HCT116 (cell line): ENCODE results near the gene TEPSIN. TPM values are rescaled to one million over a fixed set of nuclear protein-coding genes. Genes with fewer than 3 reads are reported as not detected.

Experiments
- ATAC-seq: fragments of 200-7000 bp; cut with Tn5 transposase; 2 replicates; pipeline ENCODE4 v1.9.1; 2020; ENCODE audit warnings: mild to moderate bottlenecking, moderate library complexity
- BruUV-seq: library from RNA; stranded (reverse); fragments of 400-500 nt; replicated peaks from 2 replicates; lab custom pipeline; 2021; lab: Mats Ljungman, UMichigan
- CTCF ChIA-PET: fragments of 300-600 bp; sonication (Branson Sonifier 250); formaldehyde crosslinking; loops from one replicate; lab custom pipeline; 2021; ENCODE audit warnings: antibody characterized with exemption; lab: Charles Lee
- POLR2A ChIA-PET: fragments of 300-600, 350-600 bp; sonication (Branson Sonifier 250); formaldehyde crosslinking; loops from one replicate; lab custom pipeline; 2021; ENCODE audit warnings: antibody characterized with exemption; lab: Charles Lee
- RAD21 ChIA-PET, 2 experiments: fragments of 300-600 bp; sonication (Branson Sonifier 250); formaldehyde crosslinking; loops; one replicate each; lab custom pipeline; 2023; ENCODE audit warnings: low total read pairs in 2 of 2; ENCODE audit not compliant: uncharacterized antibody in 2 of 2, unreplicated experiment in 2 of 2, low non-redundant PET in 1 of 2; lab: Charles Lee
- DNase-seq: peaks from one replicate; pipeline ENCODE4 v3.0.0-alpha.2; 2010; ENCODE audit warnings: low read depth, low spot score
- H2AFZ ChIP-seq: fragments of 200-600 bp; shearing (Covaris generic), sonication (generic); 2 replicates; pipeline ENCODE4 v1.6.1; 2017; ENCODE audit warnings: low read depth, mixed run types, mixed read lengths, antibody characterized with exemption, low read length; ENCODE audit not compliant: poor library complexity, severe bottlenecking
- H3K27ac ChIP-seq: 2 replicates; pipeline ENCODE4 v1.5.1; 2012; ENCODE audit warnings: low read depth, low read length
- H3K27me3 ChIP-seq: fragments of 200-600 bp; sonication (generic); 2 replicates; pipeline ENCODE4 v1.6.1; 2016; ENCODE audit warnings: mixed run types, low read length, mixed read lengths; ENCODE audit not compliant: insufficient read depth
- H3K36me3 ChIP-seq, 2 experiments: fragments of 200-500 bp in 1 of 2; fragments of 200-600 bp in 1 of 2; sonication (Bioruptor generic) in 1 of 2; sonication (generic) in 1 of 2; 2 replicates each; pipeline versions ENCODE4 v1.5.1 to v1.6.1; 2014 to 2016; ENCODE audit warnings: low read length in 2 of 2, inconsistent platforms in 1 of 2, mixed read lengths in 1 of 2, mixed run types in 1 of 2; ENCODE audit not compliant: insufficient read depth in 2 of 2, control insufficient read depth in 1 of 2
- H3K4me1 ChIP-seq, 2 experiments: fragments of 200-600 bp in 1 of 2; sonication (generic) in 1 of 2; 2 replicates each; pipeline versions ENCODE4 v1.5.1 to v1.6.1; 2012 to 2017; ENCODE audit warnings: low read length in 2 of 2, inconsistent platforms in 1 of 2, mild to moderate bottlenecking in 1 of 2, mixed read lengths in 1 of 2, mixed run types in 1 of 2, moderate library complexity in 1 of 2; ENCODE audit not compliant: insufficient read depth in 2 of 2, control insufficient read depth in 1 of 2
- H3K4me2 ChIP-seq: fragments of 200-600 bp; sonication (generic); 2 replicates; pipeline ENCODE4 v1.6.1; 2017; ENCODE audit warnings: mixed run types, low read length, mixed read lengths
- H3K4me3 ChIP-seq, 2 experiments: fragments of 200-600 bp in 1 of 2; sonication (generic) in 1 of 2; replicated peaks in 1 of 2; 2 replicates each; pipeline ENCODE4 v1.5.1; 2011 to 2016; ENCODE audit warnings: low read length in 2 of 2, control low read depth in 1 of 2, low read depth in 1 of 2, mild to moderate bottlenecking in 1 of 2, mixed read lengths in 1 of 2, mixed run types in 1 of 2
- H3K79me2 ChIP-seq: fragments of 200-600 bp; sonication (generic); 2 replicates; pipeline ENCODE4 v1.6.1; 2017; ENCODE audit warnings: mild to moderate bottlenecking, mixed run types, low read length, moderate library complexity, mixed read lengths; ENCODE audit not compliant: insufficient read depth
- H3K9ac ChIP-seq: fragments of 200-600 bp; sonication (generic); 2 replicates; pipeline ENCODE4 v1.6.1; 2016; ENCODE audit warnings: low read length, mixed read lengths
- H3K9me2 ChIP-seq: fragments of 200-600 bp; sonication (generic), shearing (Covaris generic); 2 replicates; pipeline ENCODE4 v1.6.1; 2017; ENCODE audit warnings: mixed run types, mild to moderate bottlenecking, moderate library complexity; ENCODE audit not compliant: insufficient read depth
- H3K9me3 ChIP-seq, 2 experiments: fragments of 200-500 bp in 1 of 2; fragments of 200-600 bp in 1 of 2; sonication (Bioruptor generic) in 1 of 2; sonication (generic) in 1 of 2; 2 replicates each; pipeline ENCODE4 v1.6.1; 2014 to 2017; ENCODE audit warnings: low read length in 2 of 2, mixed read lengths in 2 of 2, inconsistent platforms in 1 of 2, low read depth in 1 of 2, mild to moderate bottlenecking in 1 of 2, mixed run types in 1 of 2, moderate library complexity in 1 of 2; ENCODE audit not compliant: control insufficient read depth in 1 of 2, insufficient read depth in 1 of 2
- H4K20me1 ChIP-seq: fragments of 200-600 bp; sonication (generic), shearing (Covaris generic); 2 replicates; pipeline ENCODE4 v1.6.1; 2017; ENCODE audit warnings: mixed run types, mild to moderate bottlenecking, moderate library complexity; ENCODE audit not compliant: insufficient read depth
- CBX3 ChIP-seq: IDR thresholded peaks from 2 replicates; pipeline ENCODE4 v1.6.1; 2012; ENCODE audit warnings: low read depth
- CEBPB ChIP-seq: IDR thresholded peaks from 2 replicates; pipeline ENCODE4 v1.6.1; 2012; ENCODE audit warnings: low read depth
- EGR1 ChIP-seq: IDR thresholded peaks from 2 replicates; pipeline ENCODE4 v1.6.1; 2012; ENCODE audit warnings: low read depth
- ELF1 ChIP-seq: IDR thresholded peaks from 2 replicates; pipeline ENCODE4 v1.6.1; 2012; ENCODE audit warnings: low read depth, borderline replicate concordance
- EZH2phosphoT487 ChIP-seq: fragments of 200-600 bp; IDR thresholded peaks from 2 replicates; pipeline ENCODE4 v1.6.1; 2018; ENCODE audit warnings: antibody characterized with exemption, borderline replicate concordance
- FOSL1 ChIP-seq: IDR thresholded peaks from 2 replicates; pipeline ENCODE4 v1.6.1; 2012; ENCODE audit warnings: low read depth
- JUND ChIP-seq: IDR thresholded peaks from 2 replicates; pipeline ENCODE4 v1.6.1; 2012
- POLR2A ChIP-seq: IDR thresholded peaks from 2 replicates; pipeline ENCODE4 v1.7.0; 2011; ENCODE audit warnings: borderline replicate concordance; ENCODE audit not compliant: insufficient read depth, insufficient read length; ENCODE audit errors: extremely low read depth
- RAD21 ChIP-seq: IDR thresholded peaks from 2 replicates; pipeline ENCODE4 v1.6.1; 2012; ENCODE audit warnings: low read depth, mild to moderate bottlenecking
- SIN3A ChIP-seq: IDR thresholded peaks from 2 replicates; pipeline ENCODE4 v1.6.1; 2012; ENCODE audit warnings: low read depth
- SP1 ChIP-seq: IDR thresholded peaks from 2 replicates; pipeline ENCODE4 v1.6.1; 2012; ENCODE audit warnings: low read depth
- TCF7L2 ChIP-seq: IDR thresholded peaks from 2 replicates; pipeline ENCODE4 v1.7.0; 2011; ENCODE audit warnings: borderline replicate concordance, inconsistent platforms; ENCODE audit not compliant: insufficient read depth, insufficient read length; ENCODE audit errors: extremely low read depth
- YY1 ChIP-seq: IDR thresholded peaks from 2 replicates; pipeline ENCODE4 v1.6.1; 2011; ENCODE audit warnings: low read length, low read depth, moderate library complexity, mild to moderate bottlenecking; ENCODE audit not compliant: insufficient replicate concordance; ENCODE audit errors: extremely low read depth
- ZFX ChIP-seq: fragments of 450-650 bp; IDR thresholded peaks from 2 replicates; pipeline ENCODE4 v1.6.1; 2017
- intact Hi-C: fragments of 100-400 bp; cut with micrococcal nuclease; formaldehyde crosslinking; loops from 2 replicates; pipeline ENCODE4 v1.10.0; 2022
- total RNA-seq: library from RNA; stranded (reverse); gene quantifications from one replicate; pipeline ENCODE4 v1.2.1, GENCODE V29; 2021; ENCODE audit not compliant: unreplicated experiment
- TF ChIP-seq, protein P1 (sequence below): IDR thresholded peaks from 2 replicates; pipeline ENCODE4 v1.6.1; 2012
- TF ChIP-seq, protein P2 (sequence below): IDR thresholded peaks from 2 replicates; pipeline ENCODE4 v1.6.1; 2012
- TF ChIP-seq, protein P3 (sequence below): IDR thresholded peaks from 2 replicates; pipeline ENCODE4 v1.6.1; 2012; ENCODE audit warnings: low read depth
- TF ChIP-seq, protein P4 (sequence below), 3 experiments: fragments of 200-600 bp in 1 of 3; sonication (generic) in 1 of 3; IDR thresholded peaks in 2 of 3; conservative IDR thresholded peaks in 1 of 3; 2 replicates each; pipeline ENCODE4 v1.5.1; 2012 to 2017; ENCODE audit warnings: low read depth in 2 of 3, low read length in 2 of 3, antibody characterized with exemption in 1 of 3, borderline replicate concordance in 1 of 3, control low read depth in 1 of 3, mild to moderate bottlenecking in 1 of 3, mixed read lengths in 1 of 3, mixed run types in 1 of 3, moderate library complexity in 1 of 3; ENCODE audit not compliant: insufficient read depth in 1 of 3
- TF ChIP-seq, protein P5 (sequence below): IDR thresholded peaks from 2 replicates; pipeline ENCODE4 v1.6.1; 2011; ENCODE audit warnings: mild to moderate bottlenecking, low read length, moderate library complexity; ENCODE audit not compliant: insufficient replicate concordance; ENCODE audit errors: extremely low read depth

Gene TEPSIN
- total RNA-seq, 1 experiment from 2014 or later: 50.6 TPM

DNA sequence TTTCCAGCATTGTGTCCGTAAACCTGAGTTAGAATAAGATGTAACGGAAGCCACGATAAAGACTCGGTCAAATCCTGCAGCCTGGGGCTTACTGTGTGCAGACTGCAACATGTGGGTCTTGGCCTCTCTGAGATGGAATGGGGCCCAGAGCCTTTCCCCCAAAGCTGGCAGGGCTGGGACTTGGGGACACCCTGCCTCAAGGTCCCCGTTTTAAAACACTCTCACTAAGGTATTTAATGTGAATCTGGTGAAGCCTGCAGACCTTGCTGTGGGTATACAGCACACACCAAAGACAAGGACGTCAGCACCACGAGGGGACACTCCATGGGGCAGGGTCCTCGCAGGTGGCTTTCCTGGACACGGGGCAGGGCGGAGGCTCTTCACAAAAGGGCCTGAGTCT is 2.3 kb upstream of the TEPSIN start:
- POLR2A ChIA-PET: no interaction called here
- Histone ChIP-seq H3K4me1 (peaks cover 12 to 35% of the 10 kb centered on the region in 2 experiments; a peak in 3 of 4 replicates), H4K20me1 (no peaks in the 10 kb centered on the region), H3K27me3 (no peaks in the 10 kb centered on the region), H3K36me3 (peaks cover 2 to 10% of the 10 kb centered on the region in 2 experiments; a peak in 1 of 4 replicates), H3K4me3 (no peak overlapping the region)
- intact Hi-C loops: loop anchor here (1.0 kb wide), 2 partner anchors 99 to 252 kb away; no protein-coding TSS in a partner anchor
- TF ChIP-seq FOSL1: no peak
- TF ChIP-seq SIN3A: no peak
- TF ChIP-seq EGR1: no peak
- TF ChIP-seq, protein P1, sequence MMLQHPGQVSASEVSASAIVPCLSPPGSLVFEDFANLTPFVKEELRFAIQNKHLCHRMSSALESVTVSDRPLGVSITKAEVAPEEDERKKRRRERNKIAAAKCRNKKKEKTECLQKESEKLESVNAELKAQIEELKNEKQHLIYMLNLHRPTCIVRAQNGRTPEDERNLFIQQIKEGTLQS: no peak
- TF ChIP-seq CBX3: no peak
- no peak for TF ChIP-seq ELF1
- TF ChIP-seq TCF7L2: no peak
- no peak for TF ChIP-seq RAD21
- TF ChIP-seq, protein P2, sequence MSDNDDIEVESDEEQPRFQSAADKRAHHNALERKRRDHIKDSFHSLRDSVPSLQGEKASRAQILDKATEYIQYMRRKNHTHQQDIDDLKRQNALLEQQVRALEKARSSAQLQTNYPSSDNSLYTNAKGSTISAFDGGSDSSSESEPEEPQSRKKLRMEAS: no peak
- TF ChIP-seq, protein P3, sequence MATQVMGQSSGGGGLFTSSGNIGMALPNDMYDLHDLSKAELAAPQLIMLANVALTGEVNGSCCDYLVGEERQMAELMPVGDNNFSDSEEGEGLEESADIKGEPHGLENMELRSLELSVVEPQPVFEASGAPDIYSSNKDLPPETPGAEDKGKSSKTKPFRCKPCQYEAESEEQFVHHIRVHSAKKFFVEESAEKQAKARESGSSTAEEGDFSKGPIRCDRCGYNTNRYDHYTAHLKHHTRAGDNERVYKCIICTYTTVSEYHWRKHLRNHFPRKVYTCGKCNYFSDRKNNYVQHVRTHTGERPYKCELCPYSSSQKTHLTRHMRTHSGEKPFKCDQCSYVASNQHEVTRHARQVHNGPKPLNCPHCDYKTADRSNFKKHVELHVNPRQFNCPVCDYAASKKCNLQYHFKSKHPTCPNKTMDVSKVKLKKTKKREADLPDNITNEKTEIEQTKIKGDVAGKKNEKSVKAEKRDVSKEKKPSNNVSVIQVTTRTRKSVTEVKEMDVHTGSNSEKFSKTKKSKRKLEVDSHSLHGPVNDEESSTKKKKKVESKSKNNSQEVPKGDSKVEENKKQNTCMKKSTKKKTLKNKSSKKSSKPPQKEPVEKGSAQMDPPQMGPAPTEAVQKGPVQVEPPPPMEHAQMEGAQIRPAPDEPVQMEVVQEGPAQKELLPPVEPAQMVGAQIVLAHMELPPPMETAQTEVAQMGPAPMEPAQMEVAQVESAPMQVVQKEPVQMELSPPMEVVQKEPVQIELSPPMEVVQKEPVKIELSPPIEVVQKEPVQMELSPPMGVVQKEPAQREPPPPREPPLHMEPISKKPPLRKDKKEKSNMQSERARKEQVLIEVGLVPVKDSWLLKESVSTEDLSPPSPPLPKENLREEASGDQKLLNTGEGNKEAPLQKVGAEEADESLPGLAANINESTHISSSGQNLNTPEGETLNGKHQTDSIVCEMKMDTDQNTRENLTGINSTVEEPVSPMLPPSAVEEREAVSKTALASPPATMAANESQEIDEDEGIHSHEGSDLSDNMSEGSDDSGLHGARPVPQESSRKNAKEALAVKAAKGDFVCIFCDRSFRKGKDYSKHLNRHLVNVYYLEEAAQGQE: no peak
- no peak for TF ChIP-seq YY1
- TF ChIP-seq POLR2A: no peak
- TF ChIP-seq, protein P4, sequence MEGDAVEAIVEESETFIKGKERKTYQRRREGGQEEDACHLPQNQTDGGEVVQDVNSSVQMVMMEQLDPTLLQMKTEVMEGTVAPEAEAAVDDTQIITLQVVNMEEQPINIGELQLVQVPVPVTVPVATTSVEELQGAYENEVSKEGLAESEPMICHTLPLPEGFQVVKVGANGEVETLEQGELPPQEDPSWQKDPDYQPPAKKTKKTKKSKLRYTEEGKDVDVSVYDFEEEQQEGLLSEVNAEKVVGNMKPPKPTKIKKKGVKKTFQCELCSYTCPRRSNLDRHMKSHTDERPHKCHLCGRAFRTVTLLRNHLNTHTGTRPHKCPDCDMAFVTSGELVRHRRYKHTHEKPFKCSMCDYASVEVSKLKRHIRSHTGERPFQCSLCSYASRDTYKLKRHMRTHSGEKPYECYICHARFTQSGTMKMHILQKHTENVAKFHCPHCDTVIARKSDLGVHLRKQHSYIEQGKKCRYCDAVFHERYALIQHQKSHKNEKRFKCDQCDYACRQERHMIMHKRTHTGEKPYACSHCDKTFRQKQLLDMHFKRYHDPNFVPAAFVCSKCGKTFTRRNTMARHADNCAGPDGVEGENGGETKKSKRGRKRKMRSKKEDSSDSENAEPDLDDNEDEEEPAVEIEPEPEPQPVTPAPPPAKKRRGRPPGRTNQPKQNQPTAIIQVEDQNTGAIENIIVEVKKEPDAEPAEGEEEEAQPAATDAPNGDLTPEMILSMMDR (IDR thresholded peaks at IDR 0.05 in 2 of 3, conservative IDR thresholded peaks at IDR 0.05 in 1 of 3; ENCODE audit: borderline replicate concordance in 1 of 3, insufficient read depth in 1 of 3, low read depth in 2 of 3, low read length in 2 of 3): no peak
- no peak for TF ChIP-seq CEBPB
- TF ChIP-seq ZFX: no peak
- TF ChIP-seq JUND: no peak
- no peak for TF ChIP-seq EZH2phosphoT487
- TF ChIP-seq SP1: no peak
- TF ChIP-seq, protein P5, sequence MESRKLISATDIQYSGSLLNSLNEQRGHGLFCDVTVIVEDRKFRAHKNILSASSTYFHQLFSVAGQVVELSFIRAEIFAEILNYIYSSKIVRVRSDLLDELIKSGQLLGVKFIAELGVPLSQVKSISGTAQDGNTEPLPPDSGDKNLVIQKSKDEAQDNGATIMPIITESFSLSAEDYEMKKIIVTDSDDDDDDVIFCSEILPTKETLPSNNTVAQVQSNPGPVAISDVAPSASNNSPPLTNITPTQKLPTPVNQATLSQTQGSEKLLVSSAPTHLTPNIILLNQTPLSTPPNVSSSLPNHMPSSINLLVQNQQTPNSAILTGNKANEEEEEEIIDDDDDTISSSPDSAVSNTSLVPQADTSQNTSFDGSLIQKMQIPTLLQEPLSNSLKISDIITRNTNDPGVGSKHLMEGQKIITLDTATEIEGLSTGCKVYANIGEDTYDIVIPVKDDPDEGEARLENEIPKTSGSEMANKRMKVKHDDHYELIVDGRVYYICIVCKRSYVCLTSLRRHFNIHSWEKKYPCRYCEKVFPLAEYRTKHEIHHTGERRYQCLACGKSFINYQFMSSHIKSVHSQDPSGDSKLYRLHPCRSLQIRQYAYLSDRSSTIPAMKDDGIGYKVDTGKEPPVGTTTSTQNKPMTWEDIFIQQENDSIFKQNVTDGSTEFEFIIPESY: no peak
- TF ChIP-seq, all 23 proteins: peak for 0
- ATAC-seq (no peak), DNase-seq (no peak)
- H2AFZ ChIP-seq: no peak overlapping the region
- RAD21 ChIA-PET: no interaction called here
- no peaks in the 10 kb centered on the region for H3K9me3 ChIP-seq
- CTCF ChIA-PET: no interaction called here
- H3K9ac ChIP-seq: no peak overlapping the region
- peak overlapping the region; percentile 99 for H3K4me2 ChIP-seq
- H3K79me2 ChIP-seq: peaks cover 50% of the 10 kb centered on the region
- no TSS peak for BruUV-seq
- no peaks in the 10 kb centered on the region for H3K9me2 ChIP-seq
- H3K27ac ChIP-seq: peak overlapping the region; percentile 86
